ENCODE results near the gene SPHKAP.
"Not testable (repeated sequence)": the region's sequence is repeated elsewhere in the genome, so short reads cannot be mapped to it uniquely, and the experiment has no call there.

SPHKAP gene

GRCh38 chr2:228023619-228024018, 157.9 kb downstream of the SPHKAP start:
- no peak for DNase-seq

GRCh38 chr2:228018311-228018710, 163.2 kb downstream of the SPHKAP start:
- no peak for DNase-seq

- DNase-seq: no peak
Observed at GRCh38 chr2:228017784-228018183, 163.7 kb downstream of the SPHKAP start.

DNA sequence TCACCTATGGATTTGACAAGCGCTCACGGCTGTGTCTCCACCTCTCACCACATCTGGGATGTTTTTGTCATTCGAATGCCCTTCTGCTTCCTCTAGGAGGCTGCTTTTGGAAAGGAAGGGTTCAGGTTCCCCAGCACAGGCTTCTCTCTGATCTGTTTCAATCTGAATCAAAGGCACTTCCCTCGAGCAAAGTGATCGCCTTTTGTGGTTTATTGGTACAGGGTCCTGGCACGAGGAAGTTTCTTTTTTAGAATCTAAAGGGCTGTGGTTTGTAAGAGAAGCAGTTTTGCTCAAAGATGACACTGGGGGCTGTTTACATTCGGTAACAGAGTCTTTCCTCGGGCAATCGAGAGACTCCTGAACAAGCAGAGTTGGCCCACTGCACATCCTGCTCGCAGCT, 165.1 kb downstream of the SPHKAP start:
- DNase-seq: no peak

DNA sequence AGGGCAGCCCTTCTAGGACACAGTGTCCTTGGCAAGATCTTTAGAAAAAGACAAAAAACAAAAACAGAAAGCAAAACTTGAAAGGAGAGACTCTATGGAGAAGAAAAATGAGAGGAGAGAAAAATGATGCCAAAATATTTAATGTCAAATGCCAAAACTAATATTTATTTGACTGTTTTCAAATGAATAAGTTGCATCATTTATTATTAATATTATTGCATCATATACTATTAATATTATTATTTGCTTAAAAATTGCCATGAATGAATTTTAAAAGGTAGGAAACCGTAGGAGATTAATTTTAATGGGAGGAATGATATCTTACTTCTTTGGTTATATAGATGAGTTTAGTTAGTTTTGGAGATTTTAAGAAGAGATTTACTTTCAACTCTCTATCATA, 165.7 kb downstream of the SPHKAP start:
- DNase-seq: no peak

DNA sequence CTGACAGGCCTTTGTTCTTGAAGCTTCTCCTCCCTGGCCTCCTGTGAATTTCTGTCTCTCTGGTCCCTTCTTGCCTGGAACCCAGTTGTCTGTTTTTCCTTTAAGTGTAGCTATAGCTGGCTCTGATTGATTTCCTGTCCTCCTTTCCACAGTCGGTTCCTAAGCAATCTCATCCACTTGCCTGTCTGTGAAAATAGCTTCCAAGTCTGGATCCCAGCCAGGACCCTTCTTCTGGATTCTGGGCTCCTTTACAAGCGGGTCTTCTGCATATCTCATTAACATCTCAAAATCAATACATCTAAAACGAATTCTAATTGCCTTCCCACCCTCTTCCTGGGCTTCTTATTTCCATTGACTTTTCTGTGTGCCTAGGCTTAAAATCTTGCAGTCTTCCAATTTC, 185.1 kb downstream of the SPHKAP start:
- no peak for DNase-seq

- DNase-seq: no peak
Observed at GRCh38 chr2:227990937-227991336, 190.6 kb downstream of the SPHKAP start.

DNA sequence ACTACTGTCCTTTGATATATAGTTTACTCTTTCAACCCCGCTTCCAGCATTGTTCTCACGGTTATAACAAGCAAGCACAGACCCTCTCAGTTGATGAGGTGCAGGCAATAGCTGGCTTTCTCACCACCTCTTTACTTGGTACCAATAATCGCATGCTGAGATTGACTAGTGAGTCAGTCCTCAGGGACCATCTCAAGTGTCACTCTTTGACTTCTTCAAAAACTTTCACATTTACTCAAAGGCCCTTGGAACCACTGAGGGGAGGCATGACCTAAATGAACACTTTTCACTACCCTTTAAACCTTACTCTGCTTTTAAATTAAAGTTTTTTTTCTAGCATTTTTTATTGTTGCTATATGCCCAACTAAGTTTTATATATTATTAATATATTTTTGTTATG, 208.2 kb downstream of the SPHKAP start:
- no peak for DNase-seq

DNA sequence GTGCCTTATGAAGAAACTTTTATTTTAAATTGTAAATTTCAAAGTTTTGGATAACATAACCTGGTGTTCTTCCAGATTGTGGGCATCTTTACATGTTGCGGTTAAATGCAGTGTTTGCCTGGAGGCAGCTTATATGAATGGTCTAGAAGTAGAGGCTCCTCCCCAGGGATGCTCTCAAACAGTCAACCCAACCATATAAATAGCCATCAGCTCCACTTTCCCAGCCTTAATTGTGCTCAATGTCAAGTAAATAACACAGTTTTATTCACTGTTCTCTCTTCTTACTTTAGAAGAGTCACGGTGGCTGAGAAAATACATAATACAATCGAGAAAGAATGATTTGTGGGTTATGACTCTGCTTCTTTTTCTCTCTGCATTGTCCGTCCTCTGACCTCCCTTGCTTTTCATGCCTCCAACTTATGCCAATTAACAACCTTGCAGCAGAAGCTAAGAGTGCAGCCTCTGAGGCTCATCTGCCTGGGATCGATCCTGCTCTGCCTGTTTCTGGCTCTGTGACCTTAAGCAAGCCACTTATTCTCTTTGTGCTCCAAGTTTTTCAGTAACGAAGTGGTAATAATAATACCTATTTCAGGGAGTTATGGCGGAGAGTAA, 209.8 kb downstream of the SPHKAP start:
- no peak for DNase-seq

GRCh38 chr2:227960317-227960716, 221.2 kb downstream of the SPHKAP start:
- no peak for DNase-seq

DNA sequence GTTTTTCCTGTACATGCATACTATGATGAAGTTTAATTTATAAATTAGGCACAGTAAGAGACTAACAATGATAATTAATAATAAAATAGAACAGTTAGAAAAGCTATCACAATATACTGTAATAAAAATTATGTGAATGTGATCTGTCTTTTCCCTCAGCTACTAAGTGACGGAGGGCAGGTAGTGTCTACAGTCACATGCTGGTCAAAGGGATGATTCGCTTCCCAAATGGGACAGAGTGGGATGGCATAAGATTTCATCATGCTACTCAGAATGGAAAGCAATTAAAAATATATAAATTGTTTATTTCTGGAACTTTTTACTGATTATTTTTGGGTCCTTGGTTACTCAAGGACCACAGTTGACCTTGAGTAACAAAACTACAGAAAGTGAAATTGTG, 238.5 kb downstream of the SPHKAP start:
- no peak for DNase-seq

GRCh38 chr2:227942021-227942420, 239.5 kb downstream of the SPHKAP start:
- no peak for DNase-seq

DNA sequence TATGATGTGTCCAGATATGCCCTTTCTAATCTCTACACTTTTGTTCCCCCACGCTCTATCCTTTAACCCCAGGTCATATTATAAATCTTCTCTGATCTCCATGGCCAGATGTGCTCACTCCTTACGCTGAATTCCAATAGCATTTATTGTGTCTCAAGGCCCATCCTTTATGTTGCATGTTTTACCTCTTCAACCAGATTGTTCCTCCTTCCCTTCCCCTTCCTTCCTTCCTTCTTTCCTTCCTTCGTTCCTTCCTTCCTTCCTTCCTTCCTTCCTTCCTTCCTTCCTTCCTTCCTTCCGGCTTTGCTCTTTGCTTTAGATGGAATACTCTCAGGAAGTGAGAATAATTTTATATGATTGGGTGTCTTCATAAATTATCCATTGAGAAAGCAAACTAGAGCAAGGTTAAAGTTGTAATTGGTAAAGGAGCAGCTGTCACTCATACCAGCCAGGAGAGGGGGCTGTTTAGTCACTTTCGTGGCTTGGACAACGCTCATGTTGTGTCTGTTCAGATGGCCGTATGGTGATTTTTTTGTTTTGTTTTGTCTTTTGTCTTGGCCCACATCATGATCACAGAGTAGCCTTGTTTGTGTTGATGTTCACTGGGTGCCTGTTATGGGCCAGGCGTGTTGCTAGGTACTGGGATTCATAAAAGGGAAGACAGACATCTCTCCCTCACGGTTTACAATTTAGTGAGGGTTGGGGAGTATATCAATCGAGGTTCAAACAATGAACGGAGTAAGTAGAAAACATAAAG, 242.0 kb downstream of the SPHKAP start:
- DNase-seq: no peak

DNA sequence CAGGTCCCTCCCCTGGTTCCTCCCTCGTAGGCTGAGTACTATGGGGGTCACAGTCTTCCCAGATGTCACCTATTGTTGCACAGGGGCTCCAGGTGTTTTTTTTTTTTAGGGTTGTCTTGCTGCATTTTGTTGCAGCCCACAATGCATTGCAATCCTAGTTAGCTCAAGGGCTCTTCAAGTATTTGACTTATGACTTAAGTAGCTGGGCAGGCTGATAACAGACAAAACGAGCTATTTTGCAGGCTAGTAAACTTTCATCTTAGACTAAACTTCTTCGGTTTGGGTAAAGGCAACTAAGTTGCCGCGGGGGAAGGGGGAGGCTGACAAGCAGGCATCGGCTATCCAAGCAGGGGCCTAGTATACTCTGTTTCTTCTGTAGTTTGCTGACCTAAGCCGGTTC, 245.2 kb downstream of the SPHKAP start:
- DNase-seq: not testable (repeated sequence)

DNA sequence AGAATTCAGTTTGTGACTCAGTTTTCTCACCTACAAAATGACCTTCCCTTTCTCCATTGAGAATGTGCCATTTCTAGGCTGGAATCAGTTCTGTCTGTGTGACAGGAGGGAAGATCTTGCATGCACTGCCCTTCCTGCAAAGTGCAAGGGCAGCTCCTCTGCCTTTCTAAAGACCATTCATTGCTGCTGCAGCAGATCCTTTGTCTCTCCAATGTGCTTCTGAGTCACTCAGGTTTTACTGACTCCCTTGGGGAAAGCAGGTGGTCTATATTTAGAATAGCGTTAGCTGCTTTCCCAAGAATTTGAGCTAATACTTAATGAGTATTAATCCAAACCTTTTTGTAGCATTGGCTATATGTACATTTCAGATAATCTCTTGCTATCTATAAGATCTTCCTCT, 247.6 kb downstream of the SPHKAP start:
- DNase-seq: no peak

- no peak for DNase-seq
Observed at GRCh38 chr2:227932403-227932802, 249.1 kb downstream of the SPHKAP start.

DNA sequence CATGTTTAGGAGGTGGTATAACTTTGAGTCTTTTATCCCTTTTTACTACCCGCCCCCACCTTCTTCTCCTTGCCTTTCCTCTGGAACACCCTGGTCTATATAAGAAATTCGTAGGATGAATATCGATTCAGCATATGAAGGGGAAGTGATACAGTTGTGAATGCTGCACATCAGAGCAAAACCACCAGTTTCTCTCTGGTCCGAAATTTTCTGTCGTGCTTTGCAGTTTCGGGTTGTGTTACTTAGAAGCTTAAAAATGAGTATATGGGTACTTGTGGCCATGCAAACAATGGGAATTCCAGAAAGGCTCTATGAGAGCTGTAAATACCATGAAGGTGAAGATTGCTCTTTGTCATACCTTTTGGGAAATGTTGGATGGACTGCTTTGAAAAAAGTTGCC, 249.5 kb downstream of the SPHKAP start:
- no peak for DNase-seq

All from GOT3 (cell line).